ENCODE data around the gene SLC38A3. TPM values are rescaled to one million over a fixed set of nuclear protein-coding genes. Genes with fewer than 3 reads are reported as not detected.

The SLC38A3 gene
- total RNA-seq, 1 donor from 2014 or later = not detected

DNA sequence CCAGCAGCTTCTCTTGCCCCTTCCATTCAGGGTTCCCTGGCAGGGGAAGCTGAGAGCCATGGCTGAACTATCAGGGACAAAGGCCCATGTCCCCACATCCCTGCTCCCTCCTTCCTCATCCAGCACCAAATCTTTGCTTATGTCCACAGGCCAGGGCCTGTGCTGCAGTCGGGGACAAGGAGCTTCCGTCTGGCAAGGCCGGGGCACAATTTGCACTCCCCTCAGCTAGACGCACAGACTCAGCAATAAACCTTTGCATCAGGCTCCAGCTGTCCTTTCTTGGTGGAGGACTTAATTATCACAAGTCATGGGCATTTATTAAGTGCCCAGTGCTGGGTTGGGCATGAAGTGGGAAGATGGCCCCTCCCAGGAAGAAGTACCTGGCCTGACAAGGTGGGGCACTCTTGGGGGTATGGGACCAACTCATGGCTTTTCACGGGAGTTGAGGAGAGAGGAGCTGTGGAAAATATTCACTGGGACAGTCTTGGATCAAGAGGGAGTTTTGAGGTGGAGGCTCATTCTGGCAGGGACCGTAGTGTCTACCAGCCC, 8.7 kb upstream of the SLC38A3 start:
- no peak overlapping the region for H3K4me3 ChIP-seq
- intact Hi-C loops (cut with DNase I) = no loop called here
- no peaks in the 10 kb centered on the region for H3K36me3 ChIP-seq
- no peak overlapping the region for H3K27ac ChIP-seq
- ATAC-seq = no peak
- TF ChIP-seq, protein P1, sequence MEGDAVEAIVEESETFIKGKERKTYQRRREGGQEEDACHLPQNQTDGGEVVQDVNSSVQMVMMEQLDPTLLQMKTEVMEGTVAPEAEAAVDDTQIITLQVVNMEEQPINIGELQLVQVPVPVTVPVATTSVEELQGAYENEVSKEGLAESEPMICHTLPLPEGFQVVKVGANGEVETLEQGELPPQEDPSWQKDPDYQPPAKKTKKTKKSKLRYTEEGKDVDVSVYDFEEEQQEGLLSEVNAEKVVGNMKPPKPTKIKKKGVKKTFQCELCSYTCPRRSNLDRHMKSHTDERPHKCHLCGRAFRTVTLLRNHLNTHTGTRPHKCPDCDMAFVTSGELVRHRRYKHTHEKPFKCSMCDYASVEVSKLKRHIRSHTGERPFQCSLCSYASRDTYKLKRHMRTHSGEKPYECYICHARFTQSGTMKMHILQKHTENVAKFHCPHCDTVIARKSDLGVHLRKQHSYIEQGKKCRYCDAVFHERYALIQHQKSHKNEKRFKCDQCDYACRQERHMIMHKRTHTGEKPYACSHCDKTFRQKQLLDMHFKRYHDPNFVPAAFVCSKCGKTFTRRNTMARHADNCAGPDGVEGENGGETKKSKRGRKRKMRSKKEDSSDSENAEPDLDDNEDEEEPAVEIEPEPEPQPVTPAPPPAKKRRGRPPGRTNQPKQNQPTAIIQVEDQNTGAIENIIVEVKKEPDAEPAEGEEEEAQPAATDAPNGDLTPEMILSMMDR (IDR thresholded peaks at IDR 0.05) = no peak
- no peaks in the 10 kb centered on the region for H3K9me3 ChIP-seq
- H3K4me1 ChIP-seq = peaks cover 23% of the 10 kb centered on the region
- H3K27me3 ChIP-seq (ENCODE audit: low read depth) = peaks cover 42% of the 10 kb centered on the region
- no peak for DNase-seq

DNA sequence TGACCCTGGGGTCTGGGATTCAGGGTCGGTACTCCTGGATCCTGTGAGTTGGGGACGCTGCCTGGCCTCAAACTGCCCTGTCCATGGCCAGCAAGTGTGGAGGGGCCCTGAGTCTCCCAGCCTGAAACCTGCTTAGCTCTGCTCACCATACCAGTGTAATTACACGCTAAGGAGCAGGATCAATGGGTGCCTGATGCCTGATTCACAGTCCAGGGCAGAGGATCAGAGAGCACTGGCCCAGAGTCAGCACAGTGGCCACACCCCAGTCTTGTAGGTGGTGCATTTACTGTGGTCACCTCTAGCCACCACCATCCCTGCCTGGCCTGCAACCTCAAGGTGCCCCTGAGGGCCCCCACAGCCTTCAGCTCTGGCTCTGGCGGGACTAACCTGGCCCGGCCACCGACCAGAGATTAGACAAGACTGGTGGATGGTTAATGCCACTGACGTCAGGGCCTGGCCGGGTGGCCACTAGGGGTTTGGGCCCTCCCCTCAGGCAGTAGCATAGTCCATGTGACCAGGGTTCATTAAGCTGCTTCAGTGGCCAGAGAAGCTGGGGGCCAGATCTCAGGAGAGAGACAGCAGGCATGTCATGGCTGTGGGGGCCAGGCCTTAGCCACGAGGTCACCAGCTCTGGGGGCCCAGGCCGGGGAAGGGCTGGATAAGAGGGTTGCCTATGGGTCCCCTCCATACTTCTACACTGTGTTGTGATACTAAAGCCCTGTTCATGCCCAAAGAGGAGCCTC, 3.3 kb upstream of the SLC38A3 start:
- intact Hi-C loops (cut with DNase I) = no loop called here
- TF ChIP-seq, protein P1 (IDR thresholded peaks at IDR 0.05) = no peak
- Histone ChIP-seq H3K27ac (no peak overlapping the region), H3K36me3 (no peaks in the 10 kb centered on the region), H3K4me3 (no peak overlapping the region), H3K4me1 (peaks cover 17% of the 10 kb centered on the region), H3K27me3 (ENCODE audit: low read depth) (peaks cover 62% of the 10 kb centered on the region), H3K9me3 (no peaks in the 10 kb centered on the region)
- ATAC-seq = no peak
- DNase-seq = no peak

DNA sequence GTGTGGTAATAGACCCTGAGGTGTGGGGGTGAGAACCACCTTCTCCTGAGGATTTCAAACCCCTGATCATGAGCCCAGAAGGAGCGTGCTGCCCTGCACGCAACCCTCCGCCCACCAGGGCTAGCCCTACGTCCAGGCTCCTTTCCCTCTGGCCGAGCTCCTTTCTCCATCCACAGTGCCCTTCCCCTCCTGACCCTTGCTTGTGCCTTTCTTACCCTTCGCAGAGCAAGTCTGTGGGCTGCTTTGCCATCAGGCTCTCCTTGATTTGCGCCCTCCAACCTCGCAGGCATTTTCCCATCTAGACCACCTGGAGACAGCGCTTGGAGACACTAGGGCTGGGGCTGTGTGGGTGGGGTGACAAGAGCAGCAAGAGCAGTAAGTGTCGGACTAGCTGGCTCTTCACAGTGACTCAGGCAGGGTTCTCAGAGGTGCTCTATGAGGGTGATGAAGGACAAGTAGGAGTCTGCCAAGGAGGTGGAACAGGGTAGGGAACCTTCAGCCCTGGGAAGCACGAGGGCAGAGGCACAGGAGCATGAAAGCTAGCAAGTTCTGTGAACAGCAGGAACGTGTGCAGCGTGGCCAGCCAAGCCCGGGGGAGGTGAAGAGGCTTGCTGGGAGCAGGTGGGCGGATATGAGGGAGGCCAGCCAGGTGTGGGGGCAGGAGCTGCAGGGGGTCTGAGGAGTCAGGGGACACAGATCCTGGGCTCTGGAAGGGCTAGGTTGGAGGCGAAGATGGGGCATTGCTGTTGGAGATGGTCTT, 2.5 kb upstream of the SLC38A3 start:
- DNase-seq (no peak), ATAC-seq (no peak)
- Histone ChIP-seq H3K4me1 (peaks cover 17% of the 10 kb centered on the region), H3K27ac (no peak overlapping the region), H3K4me3 (no peak overlapping the region), H3K9me3 (no peaks in the 10 kb centered on the region), H3K27me3 (ENCODE audit: low read depth) (peaks cover 62% of the 10 kb centered on the region), H3K36me3 (no peaks in the 10 kb centered on the region)
- intact Hi-C loops (cut with DNase I) = no loop called here
- TF ChIP-seq, protein P1 (IDR thresholded peaks at IDR 0.05) = no peak

DNA sequence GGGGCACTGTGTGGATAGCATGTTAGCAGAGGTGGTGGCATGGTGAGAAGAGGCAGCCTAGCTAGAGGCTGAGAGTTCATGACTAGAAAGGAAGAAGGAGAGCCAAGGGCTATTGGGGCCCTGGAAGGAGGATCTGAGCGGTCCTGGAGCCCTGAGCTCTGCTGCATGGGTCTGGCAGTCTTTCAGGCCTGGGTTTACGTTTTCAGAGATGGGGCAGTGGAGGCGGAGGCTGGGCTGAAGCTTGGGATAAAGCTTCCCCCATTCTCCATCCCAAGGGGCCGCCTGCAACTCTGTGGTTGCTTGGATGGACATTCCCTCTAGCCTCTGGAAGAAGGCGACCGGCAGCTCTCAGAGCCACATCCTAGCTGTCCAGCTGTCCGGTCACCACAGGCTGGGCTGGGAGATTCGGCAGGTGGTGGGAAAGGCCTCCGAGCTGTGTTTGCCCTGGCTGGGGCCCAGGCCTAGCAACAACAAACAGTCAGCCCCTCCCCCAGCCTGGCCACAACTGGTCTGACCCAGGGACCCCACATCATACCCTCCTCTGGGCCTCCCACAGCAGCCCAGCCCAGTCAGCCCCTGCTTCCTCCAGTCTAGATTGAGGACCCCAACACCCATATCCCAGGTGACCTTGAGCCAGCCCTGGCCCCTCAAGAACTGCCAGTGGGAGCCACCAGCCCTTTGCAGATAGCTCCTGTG, 1.8 kb upstream of the SLC38A3 start:
- peaks cover 62% of the 10 kb centered on the region for H3K27me3 ChIP-seq (ENCODE audit: low read depth)
- no peak for ATAC-seq
- intact Hi-C loops (cut with DNase I) = no loop called here
- TF ChIP-seq, protein P1 (IDR thresholded peaks at IDR 0.05) = no peak
- peaks cover 17% of the 10 kb centered on the region for H3K4me1 ChIP-seq
- no peaks in the 10 kb centered on the region for H3K36me3 ChIP-seq
- no peak overlapping the region for H3K4me3 ChIP-seq
- no peaks in the 10 kb centered on the region for H3K9me3 ChIP-seq
- DNase-seq = no peak
- no peak overlapping the region for H3K27ac ChIP-seq
